HG03064 (cell line): ENCODE results near the gene COG1.

ENCODE experiments used
- ATAC-seq: cut with Tn5 transposase; IDR thresholded peaks from one replicate; pipeline ENCODE4 v1.9.1; 2021; ENCODE audit warnings: low read depth; ENCODE audit not compliant: unreplicated experiment

COG1 gene

DNA sequence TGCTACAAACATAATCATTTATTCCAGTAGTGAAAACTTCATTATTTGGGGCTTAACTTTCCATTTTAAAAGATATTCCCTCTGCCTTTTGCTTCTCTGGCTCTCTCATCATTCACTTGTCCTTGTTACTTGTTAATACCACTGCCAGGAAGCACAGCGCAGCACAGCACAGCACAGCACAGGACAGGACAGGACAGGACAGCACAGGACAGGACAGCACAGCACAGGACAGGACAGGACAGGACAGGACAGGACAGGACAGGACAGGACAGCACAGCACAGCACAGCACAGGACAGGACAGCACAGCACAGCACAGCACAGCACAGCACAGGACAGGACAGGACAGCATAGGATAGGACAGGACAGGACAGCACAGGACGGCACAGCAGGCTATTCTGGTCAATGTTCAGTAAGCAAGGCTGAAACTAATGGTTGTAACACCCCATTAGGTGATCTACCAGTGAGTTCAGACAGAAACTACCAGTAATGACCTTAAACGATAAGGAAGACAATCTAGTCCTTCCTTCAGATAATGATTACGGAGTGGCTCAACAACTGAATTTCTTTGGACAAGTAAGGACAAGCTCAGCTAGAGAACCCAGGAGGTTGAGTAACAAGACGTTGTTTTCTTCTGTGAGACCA is 31.9 kb downstream of the COG1 start:
- no peak for ATAC-seq

GRCh38 chr17:73226556-73227172 is 33.8 kb downstream of the COG1 start:
- ATAC-seq, result no peak

DNA sequence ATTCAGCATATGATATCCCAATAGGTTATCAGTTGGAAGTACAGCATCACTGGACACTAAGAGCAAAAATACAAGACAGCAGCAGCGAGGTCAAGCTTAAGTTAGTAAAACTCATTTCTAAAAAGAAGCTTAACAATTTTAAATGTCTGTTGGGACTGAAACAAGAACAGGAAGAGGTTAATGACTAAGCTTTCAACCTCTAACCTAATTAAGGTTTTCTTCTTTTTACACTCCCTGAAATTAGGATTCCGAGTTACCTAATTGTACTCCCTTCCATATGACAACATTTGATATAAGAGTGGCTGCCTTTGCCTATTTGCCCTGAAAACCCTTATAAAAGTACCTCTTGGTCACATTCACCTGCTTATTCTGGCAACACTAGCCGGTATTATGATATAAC is 34.5 kb downstream of the COG1 start:
- no peak for ATAC-seq

GRCh38 chr17:73227944-73228343 is 35.1 kb downstream of the COG1 start:
- ATAC-seq, result no peak

- ATAC-seq, result no peak
Measured at GRCh38 chr17:73228748-73229236, 35.9 kb downstream of the COG1 start.

DNA sequence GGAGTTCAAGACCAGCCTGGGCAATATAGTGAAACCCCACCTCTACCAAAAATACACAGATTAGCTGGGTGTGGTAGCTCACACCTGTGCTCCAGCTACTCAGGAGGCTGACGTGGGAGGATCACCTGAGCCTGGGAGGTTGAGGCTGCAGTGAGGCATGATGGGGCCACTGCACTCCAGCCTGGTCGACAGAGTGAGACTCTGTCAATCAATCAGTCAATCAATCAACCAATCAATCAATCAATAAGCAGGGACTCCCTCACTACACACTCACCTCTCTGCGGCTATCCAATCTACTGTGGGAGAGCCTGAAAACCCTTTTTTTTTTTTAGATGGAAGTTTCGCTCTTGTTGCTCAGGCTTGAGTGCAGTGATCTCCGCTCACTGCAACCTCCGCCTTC is 37.2 kb downstream of the COG1 start:
- no peak for ATAC-seq

DNA sequence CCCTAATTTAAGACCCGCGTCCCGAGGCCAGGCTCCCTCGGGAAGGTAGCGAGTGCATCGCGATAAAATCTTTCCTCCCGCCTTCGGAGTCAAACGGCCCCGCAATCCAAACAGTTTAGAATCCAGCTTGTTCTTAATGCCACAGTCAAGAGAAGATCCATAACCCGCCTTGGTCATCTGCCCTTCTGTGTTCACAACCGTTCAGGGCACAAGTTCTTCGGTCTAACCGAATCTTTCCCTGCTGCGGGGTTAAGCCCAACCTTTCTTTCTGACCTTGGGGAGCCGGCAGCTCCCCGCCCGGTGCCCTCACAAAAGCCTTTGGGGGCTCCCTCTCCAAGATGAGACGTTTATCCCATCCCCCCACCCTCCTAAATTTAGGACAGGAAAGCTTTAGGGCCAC is 38.5 kb downstream of the COG1 start:
- no peak for ATAC-seq

DNA sequence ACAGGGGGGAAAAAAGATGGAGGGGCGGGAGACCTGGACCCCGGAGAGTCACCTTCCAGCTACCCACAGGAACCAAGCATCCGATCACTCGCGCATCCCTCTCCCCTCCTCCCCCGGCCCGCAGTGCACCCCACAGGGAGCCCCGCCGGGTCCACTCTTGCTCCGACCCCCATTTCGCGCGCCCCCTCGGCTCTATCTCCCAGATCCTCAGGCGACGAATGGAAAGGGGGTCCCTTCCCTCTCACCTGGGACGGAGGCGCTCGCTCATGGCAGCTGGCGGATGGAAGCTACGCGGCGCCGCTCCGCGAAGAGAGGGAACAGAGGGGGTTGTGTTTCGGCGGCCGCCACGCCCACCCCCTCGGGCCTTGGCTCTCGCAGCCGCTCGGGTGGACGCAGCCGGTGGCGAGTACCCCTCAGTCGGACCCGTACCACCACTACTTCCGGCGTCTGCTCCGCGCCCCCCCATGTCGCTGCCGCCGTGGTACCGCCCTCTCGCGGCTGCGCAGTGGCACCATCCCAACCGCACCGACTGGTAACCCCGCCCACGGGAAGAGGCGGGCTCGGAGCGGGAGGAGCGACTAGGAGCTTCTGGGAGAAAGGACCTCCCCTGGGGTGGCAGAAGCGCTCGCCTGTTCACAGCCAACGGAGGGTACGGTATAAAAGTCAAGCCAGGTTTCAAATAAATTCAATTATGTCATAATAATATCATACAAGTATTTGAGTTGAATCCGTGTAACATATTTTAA is 39.2 kb downstream of the COG1 start:
- peak; percentile 69 for ATAC-seq

- peak; percentile 10 for ATAC-seq
Measured at GRCh38 chr17:73232587-73233373, 39.9 kb downstream of the COG1 start.

DNA sequence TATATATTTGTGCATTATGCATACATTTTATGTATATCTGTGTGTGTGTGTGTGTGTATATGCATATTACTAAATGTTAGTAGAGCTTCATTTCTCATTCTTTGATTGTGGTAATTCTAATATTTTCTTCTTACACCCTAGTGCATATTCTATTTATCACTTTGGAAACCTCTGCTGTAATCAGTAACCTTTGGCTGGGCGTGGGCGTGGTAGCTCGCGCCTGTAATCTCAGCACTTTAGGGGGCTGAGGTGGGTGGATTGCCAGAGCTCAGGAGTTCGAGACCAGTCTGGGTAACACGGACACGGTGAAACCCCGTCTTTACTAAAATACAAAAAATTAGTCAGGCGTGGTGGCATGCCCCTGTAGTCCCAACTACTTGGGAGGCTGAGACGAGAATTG is 41.9 kb downstream of the COG1 start:
- no peak for ATAC-seq

DNA sequence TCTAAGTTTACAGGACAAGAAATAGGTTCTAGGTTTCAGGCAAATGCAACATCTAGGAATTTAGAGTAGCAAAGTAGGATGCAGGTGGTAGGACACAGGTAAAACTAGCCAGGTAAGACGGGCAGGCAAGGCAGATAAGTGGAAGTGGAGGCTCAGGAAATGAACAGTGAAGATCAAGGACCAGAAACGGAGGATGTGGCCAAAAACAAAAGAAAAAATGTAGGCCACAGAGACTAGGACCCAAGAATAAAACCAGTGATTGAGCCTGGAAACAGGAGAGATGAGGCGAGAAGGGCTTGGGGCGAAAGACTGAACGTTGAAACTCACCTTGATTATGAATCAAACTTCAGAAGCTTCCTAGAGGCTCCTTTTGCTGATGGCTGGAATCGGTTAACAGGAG is 44.9 kb downstream of the COG1 start:
- no peak for ATAC-seq

GRCh38 chr17:73240561-73240960 is 47.7 kb downstream of the COG1 start:
- ATAC-seq, result no peak

- ATAC-seq, result no peak
Measured at GRCh38 chr17:73247726-73248125, 54.9 kb downstream of the COG1 start.

DNA sequence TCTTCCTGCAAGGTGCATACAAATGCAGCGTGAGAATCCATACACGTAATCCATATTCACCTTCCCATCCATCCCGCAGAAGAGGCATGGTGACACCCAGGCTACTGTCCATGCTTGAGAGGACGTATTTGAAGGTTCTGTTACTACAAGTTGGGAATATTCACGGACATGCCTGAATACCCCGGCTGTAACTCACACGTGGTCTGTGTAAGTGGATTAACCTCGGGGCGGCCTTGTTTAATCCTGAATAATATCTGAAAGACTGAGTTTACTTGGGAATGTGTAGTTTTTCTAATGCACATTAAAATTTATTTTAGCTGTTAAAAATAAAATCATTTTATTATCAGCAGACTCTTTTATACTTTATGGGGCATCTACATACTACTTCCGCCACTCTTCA is 55.7 kb downstream of the COG1 start:
- no peak for ATAC-seq

DNA sequence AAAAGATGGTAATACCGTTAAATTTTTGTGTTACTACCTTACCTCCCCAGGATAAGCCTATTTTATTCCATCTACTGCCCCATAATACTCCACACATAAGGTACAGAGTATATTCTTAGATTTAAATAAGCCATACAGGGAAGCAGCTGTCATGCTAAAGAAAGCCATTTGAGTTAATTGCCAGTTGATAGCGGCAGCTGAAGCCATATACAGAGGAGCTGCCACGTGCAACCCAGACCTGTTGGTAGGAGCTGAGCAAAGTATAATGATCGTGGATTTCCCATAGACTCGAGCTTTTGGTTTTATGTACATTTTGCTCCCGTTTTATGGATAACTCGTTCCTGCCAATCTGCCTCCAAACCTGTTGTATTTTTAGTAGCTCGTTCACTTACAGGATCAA is 56.8 kb downstream of the COG1 start:
- no peak for ATAC-seq

DNA sequence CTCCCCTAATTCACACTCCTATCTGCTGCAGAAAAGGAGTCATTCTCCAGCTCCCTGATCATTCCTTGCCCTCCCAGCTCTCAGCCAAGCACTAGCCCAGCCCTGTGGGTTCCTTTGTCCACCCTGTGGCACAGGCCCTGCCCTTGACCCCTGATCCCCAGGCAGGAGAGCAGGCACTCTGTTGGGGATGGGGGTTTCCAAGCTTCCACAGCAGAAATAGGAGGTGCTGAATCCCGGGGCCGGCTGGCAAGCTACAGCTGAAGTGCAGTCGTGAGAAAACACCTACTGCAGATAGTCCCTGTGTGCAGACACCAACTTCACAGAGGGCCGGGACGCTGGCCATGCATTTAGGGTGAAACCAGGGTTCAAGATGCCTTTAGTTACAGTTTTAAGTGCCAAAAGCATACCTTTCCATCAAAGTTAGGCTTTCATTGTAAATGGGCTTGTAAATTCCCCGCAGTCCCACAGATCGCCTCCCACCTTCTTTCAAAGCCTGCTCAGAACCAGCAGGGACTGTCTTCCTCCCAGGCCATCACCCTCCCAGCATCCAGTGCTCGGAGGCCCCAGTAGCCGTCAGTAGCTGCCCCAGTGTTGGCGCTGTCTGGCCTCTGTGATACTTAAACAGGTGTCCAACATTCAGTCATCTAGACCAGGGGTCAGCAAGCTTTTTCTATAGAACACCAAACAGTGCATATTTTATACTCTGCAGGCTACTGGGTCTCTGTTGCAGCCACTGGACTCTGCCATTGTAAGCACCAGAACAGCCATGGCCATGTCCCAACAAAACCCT is 58.2 kb downstream of the COG1 start:
- no peak for ATAC-seq

DNA sequence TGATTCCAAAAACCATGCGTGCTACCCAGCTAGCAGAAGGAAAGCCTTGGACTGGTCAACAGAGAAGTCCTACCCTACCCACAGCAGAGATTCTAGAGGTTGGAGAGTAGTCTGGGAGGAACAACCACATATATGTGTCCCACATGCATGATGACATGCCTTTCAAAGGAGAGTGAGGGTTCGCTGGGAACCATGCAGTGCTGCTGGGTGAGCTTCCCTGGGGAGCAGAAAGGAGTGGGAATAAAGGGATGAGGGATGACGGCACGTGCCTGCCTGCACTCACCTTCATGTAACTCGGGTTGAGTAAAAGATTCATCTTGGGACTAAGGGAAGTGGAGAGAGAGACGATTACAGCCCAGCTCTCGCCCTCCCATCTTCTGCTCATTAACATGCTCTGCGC is 59.0 kb downstream of the COG1 start:
- ATAC-seq, result no peak

DNA sequence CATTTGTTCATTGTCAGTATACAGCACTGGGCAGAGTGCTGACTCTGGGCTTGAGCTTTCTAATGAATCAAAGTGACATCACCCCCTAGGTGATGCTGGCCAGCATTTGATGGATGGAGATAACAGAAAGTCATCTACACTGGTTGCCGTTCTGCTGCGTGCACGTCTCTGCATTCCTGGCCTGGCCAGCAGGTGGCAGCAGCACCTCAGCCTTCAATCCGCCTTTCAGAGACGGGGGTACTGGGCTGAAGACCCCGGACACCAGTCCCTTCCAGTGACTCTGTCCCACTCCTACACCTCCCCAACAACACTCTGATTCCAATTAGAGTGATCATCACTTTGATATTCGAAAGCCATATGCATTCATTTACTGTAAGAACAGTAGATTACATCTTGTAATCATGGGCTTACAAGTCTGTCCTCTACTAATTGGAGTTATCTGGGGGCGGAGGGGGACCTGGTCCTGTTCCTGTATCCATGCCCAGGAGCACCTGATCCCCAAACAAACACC is 62.9 kb downstream of the COG1 start:
- no peak for ATAC-seq

DNA sequence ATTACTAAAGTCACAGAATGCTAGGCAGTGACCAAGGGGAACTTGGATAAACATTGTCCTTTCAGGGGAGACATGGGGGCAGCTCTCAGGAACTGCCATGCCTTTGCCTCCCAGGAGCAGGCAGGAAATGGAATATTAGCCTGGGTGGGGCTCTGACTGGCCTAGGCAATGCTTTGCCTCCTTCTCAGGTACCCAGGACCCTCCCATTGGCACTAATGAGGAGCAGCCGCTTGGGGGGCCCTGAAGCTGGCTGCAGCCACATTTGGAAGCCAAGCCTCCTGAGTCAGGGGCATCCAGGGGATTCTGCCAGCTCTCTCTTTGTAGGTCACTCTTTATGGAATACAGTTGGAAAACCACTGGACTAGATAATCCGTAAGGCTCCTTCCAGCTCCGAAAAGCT is 63.4 kb downstream of the COG1 start:
- ATAC-seq, result no peak

DNA sequence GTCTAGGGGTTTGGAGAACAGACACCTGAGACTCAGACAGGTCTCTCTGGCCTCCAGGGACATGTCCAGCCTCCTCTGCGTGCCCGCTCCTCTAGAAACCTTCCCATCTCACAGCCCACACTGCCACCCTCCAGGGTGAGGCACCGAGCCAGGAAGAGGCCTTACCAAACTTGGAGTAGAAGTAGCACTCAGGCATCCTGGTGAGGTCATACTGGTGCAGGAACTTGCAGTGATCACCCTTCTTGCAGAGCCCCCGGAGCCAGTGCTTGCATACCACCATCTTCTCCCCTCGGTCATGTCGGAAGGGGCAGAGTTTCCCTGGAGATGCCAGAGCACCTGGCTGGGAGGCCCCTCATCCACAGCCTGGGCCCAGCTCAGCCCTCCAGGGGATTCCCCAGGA is 64.7 kb downstream of the COG1 start:
- no peak for ATAC-seq
